Measurements from ENCODE around the gene INTS14.

DNA sequence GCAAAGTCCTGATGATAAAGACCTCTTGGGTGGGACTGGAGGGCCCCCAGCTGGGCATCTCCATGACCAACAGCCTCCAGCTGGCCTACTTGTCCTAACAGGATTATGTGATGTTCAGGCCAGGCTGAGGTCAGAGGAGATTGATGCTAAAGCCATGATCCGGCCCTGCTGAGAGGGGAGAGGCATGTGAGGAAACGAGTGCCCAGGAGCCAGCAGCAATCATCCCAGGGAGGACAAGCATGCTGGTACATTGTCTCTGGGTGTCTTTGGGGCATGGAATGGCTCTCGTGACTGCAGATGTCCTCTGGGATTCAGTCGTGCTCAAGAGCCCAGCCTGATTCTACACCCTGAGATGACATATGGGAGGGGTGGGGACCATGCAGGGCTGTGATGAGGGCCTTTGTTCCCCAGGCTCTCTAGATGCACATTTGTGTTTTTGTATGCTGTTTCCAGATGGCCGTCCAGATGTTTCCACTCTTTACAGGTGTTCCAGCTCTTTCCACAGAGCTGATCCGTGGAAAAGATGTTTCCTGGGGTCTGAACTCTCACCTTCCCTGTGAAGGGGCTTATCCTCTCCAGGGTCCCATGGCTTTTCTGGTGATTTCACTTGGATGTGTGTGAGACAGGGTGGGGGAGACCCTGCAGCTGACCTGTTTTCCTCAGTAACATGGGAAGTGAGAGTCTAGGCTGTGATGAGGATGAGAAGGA lies 31.0 kb upstream of the INTS14 start:
- TF ChIP-seq, protein P1, sequence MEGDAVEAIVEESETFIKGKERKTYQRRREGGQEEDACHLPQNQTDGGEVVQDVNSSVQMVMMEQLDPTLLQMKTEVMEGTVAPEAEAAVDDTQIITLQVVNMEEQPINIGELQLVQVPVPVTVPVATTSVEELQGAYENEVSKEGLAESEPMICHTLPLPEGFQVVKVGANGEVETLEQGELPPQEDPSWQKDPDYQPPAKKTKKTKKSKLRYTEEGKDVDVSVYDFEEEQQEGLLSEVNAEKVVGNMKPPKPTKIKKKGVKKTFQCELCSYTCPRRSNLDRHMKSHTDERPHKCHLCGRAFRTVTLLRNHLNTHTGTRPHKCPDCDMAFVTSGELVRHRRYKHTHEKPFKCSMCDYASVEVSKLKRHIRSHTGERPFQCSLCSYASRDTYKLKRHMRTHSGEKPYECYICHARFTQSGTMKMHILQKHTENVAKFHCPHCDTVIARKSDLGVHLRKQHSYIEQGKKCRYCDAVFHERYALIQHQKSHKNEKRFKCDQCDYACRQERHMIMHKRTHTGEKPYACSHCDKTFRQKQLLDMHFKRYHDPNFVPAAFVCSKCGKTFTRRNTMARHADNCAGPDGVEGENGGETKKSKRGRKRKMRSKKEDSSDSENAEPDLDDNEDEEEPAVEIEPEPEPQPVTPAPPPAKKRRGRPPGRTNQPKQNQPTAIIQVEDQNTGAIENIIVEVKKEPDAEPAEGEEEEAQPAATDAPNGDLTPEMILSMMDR (conservative IDR thresholded peaks at IDR 0.05; ENCODE audit: low read depth, low read length), result no peak
- TF ChIP-seq EZH2 (IDR thresholded peaks at IDR 0.05; ENCODE audit: low read length, unreplicated experiment), result no peak

All from PC-3 (cell line).